ENCODE measurements around the gene SMPD3. TPM values are rescaled to one million over a fixed set of nuclear protein-coding genes. Genes with fewer than 3 reads are reported as not detected.

SMPD3 gene
- total and polyA plus RNA-seq, 2 of the 8 experiments (the other 6 are each of a cell fraction or from before 2014, with no cell fraction given), result 0.39 to 1.3 TPM

DNA sequence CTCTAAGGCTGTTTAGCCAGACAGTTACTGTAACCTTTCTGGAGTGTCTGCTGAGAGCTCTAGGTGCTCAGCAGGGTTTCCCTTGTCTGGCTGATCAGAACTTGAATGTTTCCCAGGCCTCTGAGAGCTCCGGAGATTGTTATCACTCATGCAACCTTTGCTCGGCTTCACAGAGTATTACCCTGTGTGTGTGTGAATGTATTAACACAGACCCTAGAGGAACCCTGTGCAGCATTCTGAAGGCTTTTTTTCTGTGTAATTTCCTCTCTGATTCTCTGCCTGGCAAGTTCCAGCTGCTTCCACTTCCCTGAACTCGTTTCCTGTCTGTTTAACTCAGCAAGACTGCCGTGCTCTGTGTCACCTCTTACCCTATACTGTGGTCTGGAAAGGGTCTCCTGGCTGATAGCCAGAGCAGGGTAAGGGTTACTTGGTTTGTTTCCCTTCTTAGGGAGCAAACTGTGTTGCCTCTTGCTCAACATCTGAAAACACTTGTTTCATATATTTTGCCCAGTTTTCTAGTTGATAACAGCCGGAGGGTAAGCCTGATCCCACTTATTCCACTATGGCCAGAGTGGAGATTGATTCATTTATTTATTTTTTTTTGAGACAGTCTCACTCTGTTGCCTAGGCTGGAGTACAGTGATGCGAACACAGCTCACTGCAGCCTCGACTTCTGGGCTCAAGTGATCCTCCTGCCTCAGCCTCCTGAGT, 115.7 kb downstream of the SMPD3 start:
- no peak overlapping the region for H3K4me3 ChIP-seq (ENCODE audit: extremely low read depth in 1 of 4, insufficient read depth in 2 of 4, low read depth in 3 of 4, low read length in 4 of 4)
- H3K14ac ChIP-seq (ENCODE audit: insufficient read length), result no peak overlapping the region
- peaks cover 1 to 7% of the 10 kb centered on the region in 2 experiments for H4K20me1 ChIP-seq (replicated peaks in 1 of 2; ENCODE audit: control insufficient read depth in 1 of 2, insufficient read depth in 2 of 2, low read length in 2 of 2)
- no peak overlapping the region for H2AFZ ChIP-seq (ENCODE audit: low read length)
- H3K9ac ChIP-seq (replicated peaks in 1 of 4; ENCODE audit: extremely low read depth in 1 of 4, low read depth in 3 of 4, low read length in 3 of 4), result no peak overlapping the region
- DNase-seq (ENCODE audit: low read depth in 1 of 2, low spot score in 2 of 2), result no peak
- H3K9me3 ChIP-seq (ENCODE audit: insufficient read depth in 2 of 2, low read depth in 1 of 2, low read length in 1 of 2), result no peaks in the 10 kb centered on the region
- WGBS, 2 experiments (ENCODE audit: extremely low coverage in 1 of 2, insufficient coverage in 1 of 2, insufficient read length in 1 of 2, insufficient replicate concordance in 2 of 2, low coverage in 1 of 2, low lambda C conversion rate in 2 of 2, missing lambda C conversion rate in 1 of 2), result 85% methylated on average over 7 of the region's 7 CpGs; no CpG with 5 or more reads in 1 of the 2 experiments
- no peak overlapping the region for H3K18ac ChIP-seq (ENCODE audit: extremely low read depth, low read length)
- no peak overlapping the region for H2AK5ac ChIP-seq (ENCODE audit: low read depth, low read length)
- H3K4me2 ChIP-seq (ENCODE audit: insufficient read depth in 1 of 2, low read depth in 2 of 2, low read length in 2 of 2), result no peak overlapping the region
- FAIRE-seq, result no peak
- no peak overlapping the region for H3K56ac ChIP-seq (replicated peaks; ENCODE audit: insufficient read length, low read depth, low read length)
- no peak overlapping the region for H4K91ac ChIP-seq (replicated peaks; ENCODE audit: insufficient read length, low read length)
- H3K36me3 ChIP-seq (ENCODE audit: control insufficient read depth in 2 of 4, insufficient read depth in 4 of 4, low read length in 3 of 4), result peaks cover 2 to 14% (median 10%) of the 10 kb centered on the region in 4 experiments; a peak in 4 of 8 replicates
- H3K4me1 ChIP-seq (replicated peaks in 1 of 4; ENCODE audit: control insufficient read depth in 3 of 4, insufficient read depth in 4 of 4, low read length in 3 of 4), result peaks cover 0 to 4% (median 1%) of the 10 kb centered on the region in 4 experiments; a peak in 2 of 7 replicates
- TF ChIP-seq SP2 (IDR thresholded peaks at IDR 0.05; ENCODE audit: low read length), result no peak
- TF ChIP-seq FOSL1 (IDR thresholded peaks at IDR 0.05; ENCODE audit: insufficient read depth, low read depth, low read length), result no peak
- TF ChIP-seq CHD1 (IDR thresholded peaks at IDR 0.05; ENCODE audit: low read depth, low read length), result no peak
- no peak for TF ChIP-seq SIX5 (IDR thresholded peaks at IDR 0.05; ENCODE audit: low read depth, low read length)
- TF ChIP-seq GTF2F1 (IDR thresholded peaks at IDR 0.05; ENCODE audit: borderline replicate concordance, low read depth, low read length), result no peak
- no peak overlapping the region for H4K8ac ChIP-seq (ENCODE audit: extremely low read depth, insufficient read depth, low read length)
- H2BK15ac ChIP-seq (ENCODE audit: low read length), result no peak overlapping the region
- H2BK12ac ChIP-seq (ENCODE audit: low read depth, low read length), result no peak overlapping the region
- H3K79me1 ChIP-seq (ENCODE audit: low read depth, low read length), result no peaks in the 10 kb centered on the region
- H3K23me2 ChIP-seq (ENCODE audit: low read depth, low read length), result no peaks in the 10 kb centered on the region
- no peaks in the 10 kb centered on the region for H3K79me2 ChIP-seq (ENCODE audit: control insufficient read depth in 1 of 2, insufficient read depth in 2 of 2, low read length in 2 of 2)
- ChIA-PET CTCF (ENCODE audit: partially characterized antibody) (interaction anchor here (0.7 to 1.8 kb wide), 8 partner anchors 13 to 177 kb away, joined by 3 to 18 read pairs (median 3); partner anchors contain the start of gene SLC7A6), POLR2A (ENCODE audit: partially characterized antibody) (no interaction called here)
- H4K5ac ChIP-seq (ENCODE audit: insufficient read length, low read depth, low read length), result no peak overlapping the region
- H2BK120ac ChIP-seq (replicated peaks; ENCODE audit: low read depth, low read length), result no peak overlapping the region
- H3K27me3 ChIP-seq (replicated peaks in 1 of 4; ENCODE audit: control insufficient read depth in 3 of 4, extremely low read depth in 1 of 4, insufficient read depth in 3 of 4, low read length in 3 of 4), result no peaks in the 10 kb centered on the region
- no peak overlapping the region for H3K4ac ChIP-seq (replicated peaks; ENCODE audit: insufficient read length, low read depth, low read length)
- no peak overlapping the region for H2BK20ac ChIP-seq (ENCODE audit: low read length)
- no peak overlapping the region for H2BK5ac ChIP-seq (ENCODE audit: low read depth, low read length)
- H3K23ac ChIP-seq (ENCODE audit: insufficient read length), result no peak overlapping the region
- H3K27ac ChIP-seq (ENCODE audit: low read depth, low read length), result no peak overlapping the region
